Esophagus squamous epithelium (tissue), 4 donors: ENCODE data around the gene AMZ1.

Experiments used
- POLR2A ChIP-seq, 4 donors: fragments of 450-650 bp; IDR thresholded peaks; one replicate each; pipeline ENCODE4 v1.6.1; 2017; ENCODE audit warnings: antibody characterized with exemption in 4 of 4, mild to moderate bottlenecking in 4 of 4, moderate library complexity in 3 of 4
- TF ChIP-seq, protein P1 (sequence below), 6 experiments: fragments of 450-650 bp in 4 of 6; fragments of 200-600 bp in 2 of 6; sonication (generic) in 2 of 6; IDR thresholded peaks; one replicate each; pipeline ENCODE4 v1.5.1; 2016 to 2019; ENCODE audit warnings: antibody characterized with exemption in 6 of 6, mild to moderate bottlenecking in 4 of 6, moderate library complexity in 4 of 6

DNA sequence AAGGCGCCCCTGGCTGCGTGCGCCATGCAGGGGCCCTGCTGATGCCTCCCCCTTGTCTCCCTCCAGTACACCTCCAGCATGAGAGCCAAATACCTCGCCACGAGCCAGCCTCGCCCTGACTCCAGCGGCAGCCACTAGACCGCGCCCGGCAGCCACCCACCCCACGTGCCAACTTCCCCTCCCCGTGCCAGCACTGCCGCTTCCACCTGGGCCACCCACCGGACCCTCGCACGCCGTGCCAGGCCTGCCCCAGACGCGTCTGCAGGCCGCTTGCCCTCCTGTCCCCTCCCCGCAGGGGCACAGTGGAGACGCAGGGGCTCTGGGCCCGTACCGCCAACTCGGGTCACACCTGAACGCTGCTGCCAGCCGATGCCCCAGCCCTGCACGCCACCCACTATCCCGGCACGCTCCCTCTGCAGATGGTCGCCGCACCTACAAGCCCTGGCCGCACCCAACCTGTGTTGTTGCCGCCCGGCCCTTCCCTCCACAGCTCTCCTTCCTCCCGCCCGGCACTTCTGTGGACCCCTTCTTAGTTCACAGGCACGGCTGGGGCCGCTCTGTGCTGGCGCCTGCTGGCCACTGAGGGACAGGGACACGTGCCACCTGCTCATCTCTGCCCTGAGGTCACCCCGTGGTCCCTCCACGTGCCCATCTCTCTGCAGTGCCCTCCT lies 26.3 kb upstream of the AMZ1 start:
- TF ChIP-seq, protein P1, sequence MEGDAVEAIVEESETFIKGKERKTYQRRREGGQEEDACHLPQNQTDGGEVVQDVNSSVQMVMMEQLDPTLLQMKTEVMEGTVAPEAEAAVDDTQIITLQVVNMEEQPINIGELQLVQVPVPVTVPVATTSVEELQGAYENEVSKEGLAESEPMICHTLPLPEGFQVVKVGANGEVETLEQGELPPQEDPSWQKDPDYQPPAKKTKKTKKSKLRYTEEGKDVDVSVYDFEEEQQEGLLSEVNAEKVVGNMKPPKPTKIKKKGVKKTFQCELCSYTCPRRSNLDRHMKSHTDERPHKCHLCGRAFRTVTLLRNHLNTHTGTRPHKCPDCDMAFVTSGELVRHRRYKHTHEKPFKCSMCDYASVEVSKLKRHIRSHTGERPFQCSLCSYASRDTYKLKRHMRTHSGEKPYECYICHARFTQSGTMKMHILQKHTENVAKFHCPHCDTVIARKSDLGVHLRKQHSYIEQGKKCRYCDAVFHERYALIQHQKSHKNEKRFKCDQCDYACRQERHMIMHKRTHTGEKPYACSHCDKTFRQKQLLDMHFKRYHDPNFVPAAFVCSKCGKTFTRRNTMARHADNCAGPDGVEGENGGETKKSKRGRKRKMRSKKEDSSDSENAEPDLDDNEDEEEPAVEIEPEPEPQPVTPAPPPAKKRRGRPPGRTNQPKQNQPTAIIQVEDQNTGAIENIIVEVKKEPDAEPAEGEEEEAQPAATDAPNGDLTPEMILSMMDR (IDR thresholded peaks at IDR 0.05) = peak in 1 of 6 experiments; percentile 18
- TF ChIP-seq POLR2A (IDR thresholded peaks at IDR 0.05) = no peak
